ENCODE results near the gene RPLP2.

RPLP2 gene

DNA sequence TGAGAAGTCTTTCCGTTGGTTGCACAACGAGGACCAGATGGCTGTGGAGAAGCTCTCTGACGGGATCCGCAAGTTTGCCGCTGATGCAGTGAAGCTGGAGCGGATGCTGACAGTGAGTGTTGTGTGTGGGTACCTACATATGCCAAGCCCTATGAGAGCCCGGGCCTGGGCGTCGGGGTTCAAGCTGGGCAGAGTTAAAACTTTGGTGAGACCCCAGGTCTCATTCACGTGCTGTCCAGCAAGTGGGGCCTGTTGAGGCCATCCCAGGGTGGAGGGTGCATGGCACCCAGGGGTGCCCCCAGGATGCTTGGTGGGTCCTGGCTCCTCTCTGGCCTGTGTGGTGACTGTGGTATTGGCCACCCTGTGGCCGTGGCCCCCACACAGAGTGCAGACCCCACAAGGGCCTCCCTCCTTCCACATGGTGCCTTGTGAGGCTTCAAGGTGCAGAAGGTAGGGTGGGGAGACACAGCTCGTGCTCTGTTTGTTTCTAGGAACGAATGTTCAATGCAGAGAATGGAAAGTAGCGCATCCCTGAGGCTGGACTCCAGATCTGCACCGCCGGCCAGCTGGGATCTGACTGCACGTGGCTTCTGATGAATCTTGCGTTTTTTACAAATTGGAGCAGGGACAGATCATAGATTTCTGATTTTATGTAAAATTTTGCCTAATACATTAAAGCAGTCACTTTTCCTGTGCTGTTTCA lies 45.3 kb upstream of the RPLP2 start:
- TF ChIP-seq CTCF (conservative IDR thresholded peaks at IDR 0.05) (no peak), ZFX (IDR thresholded peaks at IDR 0.05) (no peak)
- no peak overlapping the region for H3K27ac ChIP-seq

- no peak overlapping the region for H3K27ac ChIP-seq
- TF ChIP-seq CTCF (conservative IDR thresholded peaks at IDR 0.05) (no peak; the same call in 1 of the 2 replicates), ZFX (IDR thresholded peaks at IDR 0.05) (no peak)
Observed at GRCh38 chr11:765025-765801, 44.6 kb upstream of the RPLP2 start.

DNA sequence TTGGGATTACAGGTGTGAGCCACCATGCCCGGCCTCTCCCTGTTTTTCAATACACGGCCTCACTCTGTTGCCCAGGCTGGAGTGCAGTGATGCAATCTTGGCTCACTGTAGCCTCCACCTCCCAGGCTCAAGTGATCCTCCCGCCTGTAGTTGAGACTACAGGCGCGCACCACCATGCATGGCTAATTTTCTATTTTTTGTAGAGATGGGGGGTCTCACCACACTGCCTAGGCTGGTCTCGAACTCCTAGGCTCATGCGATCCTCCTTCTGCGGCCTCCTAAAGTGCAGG lies 44.0 kb upstream of the RPLP2 start:
- H3K27ac ChIP-seq: no peak overlapping the region
- TF ChIP-seq ZFX (IDR thresholded peaks at IDR 0.05) (no peak), CTCF (conservative IDR thresholded peaks at IDR 0.05) (no peak)

GRCh38 chr11:766106-766935 lies 43.4 kb upstream of the RPLP2 start:
- TF ChIP-seq CTCF (conservative IDR thresholded peaks at IDR 0.05) (no peak), ZFX (IDR thresholded peaks at IDR 0.05) (no peak; the same call in 1 of the 2 replicates)
- H3K27ac ChIP-seq: no peak overlapping the region

DNA sequence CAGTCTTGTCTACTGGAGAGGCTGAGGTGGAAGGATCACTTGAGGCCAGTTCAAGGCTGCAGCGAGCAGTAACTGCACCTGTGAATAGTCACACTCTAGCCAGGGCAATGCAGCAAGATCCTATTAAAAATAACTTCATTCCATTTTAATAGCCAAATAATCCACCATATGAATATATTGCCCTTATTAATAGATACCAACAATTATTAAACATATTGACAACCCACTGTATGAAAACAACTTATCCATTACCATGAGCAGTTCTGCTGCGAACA lies 42.9 kb upstream of the RPLP2 start:
- TF ChIP-seq ZFX (IDR thresholded peaks at IDR 0.05) (no peak), CTCF (conservative IDR thresholded peaks at IDR 0.05) (no peak)
- no peak overlapping the region for H3K27ac ChIP-seq

- TF ChIP-seq CTCF (conservative IDR thresholded peaks at IDR 0.05): no peak
- TF ChIP-seq ZFX (IDR thresholded peaks at IDR 0.05): no peak
- no peak overlapping the region for H3K27ac ChIP-seq
Observed at GRCh38 chr11:767238-767637, 42.5 kb upstream of the RPLP2 start.

Measured in C4-2B (cell line).